ENCODE measurements around the gene EOLA1.
"Not testable (repeated sequence)": the region's sequence is repeated elsewhere in the genome, so short reads cannot be mapped to it uniquely, and the experiment has no call there.

Gene EOLA1

DNA sequence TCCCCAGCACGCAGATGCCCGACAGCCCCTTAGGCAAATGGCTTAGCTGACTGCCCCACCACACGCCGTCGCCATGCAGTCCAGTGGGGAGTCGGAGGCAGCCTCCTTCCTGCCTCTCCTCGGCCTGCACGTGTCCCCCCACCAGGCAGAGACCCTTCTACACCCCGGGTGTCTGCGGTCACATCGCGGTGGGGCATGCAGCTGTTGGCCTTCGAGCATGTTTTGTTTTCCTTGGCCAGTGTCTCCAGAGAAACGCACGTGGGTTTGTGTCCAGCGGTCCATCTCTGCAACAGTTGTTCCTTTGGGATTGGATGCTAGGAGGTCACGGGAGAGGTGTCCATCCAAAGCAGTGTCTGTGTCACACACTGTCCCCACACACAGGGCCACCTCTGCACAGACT is 54.4 kb downstream of the EOLA1 start, which contains the start of gene HSFX2:
Gene HSFX2, minus strand, starts transcription at position 101 of the 400 bp plus-strand sequence. CDS start 614 bp downstream, outside the sequence.
- DNase-seq, result not testable (repeated sequence)

DNA sequence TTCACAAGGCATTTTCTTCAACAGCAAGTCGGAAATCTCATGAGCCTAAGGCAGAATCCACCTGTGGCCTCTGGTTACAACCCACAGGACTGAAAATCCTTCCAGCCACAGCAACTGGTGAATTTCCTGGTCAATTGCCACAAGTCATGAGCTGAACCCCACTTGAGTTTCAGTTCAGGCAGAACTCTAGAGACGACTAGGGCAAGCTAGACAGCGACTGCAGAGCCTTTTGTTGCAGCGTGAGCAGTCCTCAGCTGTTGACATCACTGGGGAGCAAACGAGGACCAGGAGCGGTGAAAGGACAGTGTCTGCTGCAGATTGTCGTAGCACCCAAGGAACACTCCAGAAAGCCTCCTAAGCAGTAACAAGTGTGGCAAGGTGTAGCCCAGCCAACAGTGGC is 55.1 kb downstream of the EOLA1 start:
- DNase-seq, result not testable (repeated sequence)

Measured in anterior cingulate cortex (tissue), 58 donors.